ENCODE measurements around the gene SPG7.

Gene SPG7

DNA sequence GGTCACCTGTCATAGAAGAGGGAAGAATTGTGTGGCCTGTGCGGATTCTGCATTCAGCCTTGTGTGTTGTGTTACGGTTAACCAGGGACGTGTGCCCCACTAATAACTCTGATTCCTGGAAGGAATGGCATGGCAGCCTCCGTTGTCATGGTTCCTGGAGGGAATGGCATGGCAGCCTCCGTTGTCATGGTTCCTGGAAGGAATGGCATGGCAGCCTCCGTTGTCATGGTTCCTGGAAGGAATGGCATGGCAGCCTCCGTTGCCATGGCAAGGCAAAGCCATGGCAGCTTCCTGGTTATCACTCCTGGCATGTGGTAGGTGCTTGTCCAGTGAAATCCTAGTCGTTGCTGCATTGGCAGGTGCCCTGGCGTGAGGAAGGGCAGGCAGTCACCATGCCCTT lies 8.9 kb downstream of the SPG7 start:
- DNase-seq (ENCODE audit: low spot score) = no peak

DNA sequence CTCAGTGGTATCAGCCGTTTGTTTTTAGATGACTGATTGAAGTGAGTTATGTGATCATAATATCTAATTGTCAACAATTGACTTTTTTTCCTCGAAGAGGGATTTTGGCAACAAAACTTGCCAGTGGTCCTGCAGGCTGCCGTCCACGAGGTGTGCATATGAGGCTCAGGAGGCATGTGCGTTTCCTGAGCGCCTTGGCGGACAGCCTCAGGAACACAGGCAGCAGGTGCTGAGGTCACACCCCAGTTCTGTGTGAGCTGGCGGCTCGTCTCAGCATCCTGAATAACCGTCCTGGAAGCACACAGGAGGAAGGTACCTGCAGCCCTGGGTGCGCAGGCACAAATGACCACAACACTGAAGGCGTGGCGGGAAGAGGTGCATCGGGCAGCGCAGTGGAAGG lies 11.7 kb downstream of the SPG7 start:
- DNase-seq (ENCODE audit: low spot score) = no peak

DNA sequence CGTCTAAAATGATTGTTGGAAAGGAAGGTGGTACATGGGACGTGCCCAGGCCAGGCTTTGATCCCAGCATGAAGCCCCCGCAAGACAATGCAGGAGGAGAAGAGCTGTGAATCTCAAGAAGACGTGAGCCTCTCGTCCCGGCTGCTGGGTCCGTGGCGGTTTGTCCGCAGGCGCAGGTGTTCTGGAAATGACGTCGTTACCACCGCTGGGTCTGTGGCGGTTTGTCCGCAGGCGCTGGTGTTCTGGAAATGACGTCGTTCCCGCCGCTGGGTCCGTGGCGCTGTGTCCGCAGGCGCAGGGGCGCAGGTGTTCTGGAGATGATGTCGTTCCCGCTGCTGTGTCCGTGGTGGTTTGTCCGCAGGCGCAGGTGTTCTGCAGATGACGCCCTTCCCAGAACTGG lies 14.1 kb downstream of the SPG7 start:
- no peak for DNase-seq (ENCODE audit: low spot score)

DNA sequence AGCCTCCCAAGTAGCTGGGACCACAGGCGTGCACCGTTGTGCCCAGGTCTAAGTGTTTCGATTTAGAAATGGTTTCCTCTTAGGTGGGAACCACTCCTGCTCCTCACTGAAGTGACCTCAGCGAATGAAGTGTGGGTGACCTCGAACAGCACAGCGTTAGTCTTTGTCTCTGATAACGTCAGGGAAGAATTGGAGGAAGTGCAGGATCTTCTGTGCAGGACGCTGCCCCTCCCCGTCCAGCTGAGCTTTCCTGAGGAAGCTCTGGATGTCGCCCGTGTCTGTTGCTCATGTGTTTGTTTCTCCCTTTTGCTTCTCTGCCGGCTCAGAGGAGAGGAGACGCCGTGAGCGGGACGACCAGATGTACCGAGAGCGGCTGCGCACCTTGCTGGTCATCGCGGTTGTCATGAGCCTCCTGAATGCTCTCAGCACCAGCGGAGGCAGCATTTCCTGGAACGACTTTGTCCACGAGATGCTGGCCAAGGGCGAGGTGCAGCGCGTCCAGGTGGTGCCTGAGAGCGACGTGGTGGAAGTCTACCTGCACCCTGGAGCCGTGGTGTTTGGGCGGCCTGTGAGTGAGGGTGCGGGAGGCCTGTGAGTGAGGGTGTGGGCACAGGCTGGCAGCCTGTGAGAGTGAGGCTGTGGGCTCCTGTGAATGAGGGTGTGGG lies 15.6 kb downstream of the SPG7 start:
- DNase-seq (ENCODE audit: low spot score) = no peak

DNA sequence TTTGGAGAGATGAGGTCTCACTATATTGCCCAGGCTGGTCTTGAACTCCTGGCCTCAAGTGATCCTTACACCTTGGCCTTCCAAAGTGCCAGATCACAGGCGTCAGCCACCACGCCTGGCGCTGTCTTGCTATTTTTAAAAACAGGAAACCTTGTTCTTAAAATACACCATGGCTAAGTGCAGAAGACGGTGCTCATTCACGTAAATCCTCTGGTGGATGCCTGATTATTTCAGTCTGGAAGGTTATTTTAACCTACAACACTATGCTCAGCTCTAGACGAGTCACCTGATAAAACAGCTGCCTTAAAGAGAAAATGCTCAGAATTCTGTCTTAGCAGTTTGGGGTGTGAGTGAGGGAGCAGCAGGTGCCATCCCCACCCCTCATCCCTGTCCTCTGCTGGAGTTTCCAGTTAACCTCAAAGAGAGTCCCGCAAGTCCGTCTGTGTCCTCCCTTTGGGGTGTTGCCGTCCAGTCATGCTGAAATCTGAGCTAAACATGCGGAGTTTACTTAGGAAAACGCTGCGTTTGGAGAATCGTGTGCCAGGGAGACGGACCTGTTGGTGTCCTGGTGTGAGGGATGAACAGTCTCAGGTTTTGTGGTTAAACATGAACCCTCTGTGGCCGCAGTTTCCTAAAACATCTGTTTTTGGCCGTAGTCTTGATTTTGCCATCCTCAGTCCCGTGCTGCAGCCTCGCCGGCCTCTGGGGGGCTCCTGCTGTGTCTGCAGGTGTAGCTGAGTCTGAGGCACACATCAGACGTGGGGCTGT lies 17.1 kb downstream of the SPG7 start:
- no peak for DNase-seq (ENCODE audit: low spot score)

DNA sequence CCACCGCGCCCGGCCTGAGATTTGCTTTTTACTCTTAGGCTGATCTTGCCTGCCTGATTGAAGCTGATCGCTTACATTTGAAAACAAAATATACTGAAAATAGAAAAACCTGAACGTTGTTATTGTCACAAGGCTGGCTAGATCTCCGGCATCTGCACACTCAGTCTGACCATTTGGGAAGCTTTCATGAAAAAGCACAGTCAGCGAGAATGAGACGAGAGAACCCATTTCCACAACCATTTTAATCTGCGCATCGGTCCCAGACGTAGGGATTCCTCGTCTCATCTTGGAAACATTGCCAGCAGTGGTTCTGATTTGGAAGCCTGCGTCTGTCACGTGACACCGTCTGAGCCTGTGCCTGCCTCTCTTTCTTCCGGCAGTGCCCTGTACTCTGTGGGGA lies 20.9 kb downstream of the SPG7 start:
- no peak for DNase-seq (ENCODE audit: low spot score)

DNA sequence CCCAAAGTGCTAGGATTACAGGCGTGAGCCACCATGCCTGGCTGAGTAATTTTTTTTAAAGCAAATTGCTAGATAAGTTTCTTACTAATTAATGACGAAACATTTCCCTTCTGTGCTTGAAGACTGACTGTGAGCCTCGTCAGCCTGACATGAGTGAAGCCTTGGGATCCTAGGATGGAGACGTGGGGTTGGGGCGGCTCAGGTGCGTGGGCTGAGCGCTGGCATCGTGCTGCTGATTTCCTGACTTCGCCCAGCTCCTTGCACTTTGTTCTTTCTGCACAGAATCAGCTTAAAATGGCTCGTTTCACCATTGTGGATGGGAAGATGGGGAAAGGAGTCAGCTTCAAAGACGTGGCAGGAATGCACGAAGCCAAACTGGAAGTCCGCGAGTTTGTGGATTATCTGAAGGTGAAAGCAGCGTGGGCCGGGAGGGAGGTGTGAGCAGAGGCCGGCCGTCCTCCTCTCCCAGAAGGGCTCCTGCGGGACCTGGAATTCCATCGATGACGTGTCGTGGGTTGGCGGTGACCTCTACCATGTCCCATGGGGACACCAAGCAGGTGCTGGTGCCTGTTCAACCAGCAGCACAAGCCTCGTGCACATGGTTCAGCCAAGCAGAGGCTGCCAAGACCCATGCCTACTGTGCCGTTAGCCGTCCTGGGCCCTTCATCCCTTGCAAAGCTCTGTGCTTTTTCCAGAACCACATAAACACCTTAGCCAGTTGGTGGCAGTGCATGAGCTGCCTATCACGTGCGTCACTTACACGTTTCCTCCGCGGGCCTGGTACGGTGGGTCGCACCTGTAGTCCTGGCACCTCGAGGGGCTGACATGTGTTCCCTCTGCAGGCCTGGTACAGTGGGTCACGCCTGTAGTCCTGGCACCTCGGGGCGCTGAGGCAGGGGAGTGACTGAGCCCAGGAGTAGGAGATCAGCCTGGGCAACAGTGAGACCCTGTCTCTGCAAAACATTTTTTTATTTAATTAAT lies 22.5 kb downstream of the SPG7 start:
- no peak for DNase-seq (ENCODE audit: low spot score)

DNA sequence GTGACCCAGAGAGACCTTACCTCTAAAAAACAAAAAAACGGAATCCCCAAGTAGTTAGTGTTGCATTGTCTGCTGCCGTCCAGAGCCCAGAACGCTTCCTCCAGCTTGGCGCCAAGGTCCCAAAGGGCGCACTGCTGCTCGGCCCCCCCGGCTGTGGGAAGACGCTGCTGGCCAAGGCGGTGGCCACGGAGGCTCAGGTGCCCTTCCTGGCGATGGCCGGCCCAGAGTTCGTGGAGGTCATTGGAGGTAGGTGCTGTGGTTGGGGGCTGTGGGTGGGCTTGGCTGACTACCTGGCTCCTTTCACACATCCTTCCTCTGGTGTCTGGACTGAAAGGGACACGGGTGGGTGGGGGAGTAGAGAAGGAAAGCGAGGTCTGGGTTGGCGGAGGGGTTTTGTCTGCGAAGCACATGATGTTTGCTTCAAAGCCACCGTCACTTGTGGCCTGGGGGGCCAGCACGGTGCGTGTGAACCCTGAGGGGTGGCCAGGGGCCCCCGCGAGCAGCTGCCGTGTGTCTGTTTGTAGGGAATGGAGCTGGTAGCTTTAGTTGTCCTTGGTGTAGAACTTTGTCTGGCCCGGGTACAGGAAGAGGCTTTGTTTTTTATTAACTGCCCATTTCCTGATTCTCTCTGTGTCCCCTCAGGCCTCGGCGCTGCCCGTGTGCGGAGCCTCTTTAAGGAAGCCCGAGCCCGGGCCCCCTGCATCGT lies 23.8 kb downstream of the SPG7 start:
- no peak for DNase-seq (ENCODE audit: low spot score)

DNA sequence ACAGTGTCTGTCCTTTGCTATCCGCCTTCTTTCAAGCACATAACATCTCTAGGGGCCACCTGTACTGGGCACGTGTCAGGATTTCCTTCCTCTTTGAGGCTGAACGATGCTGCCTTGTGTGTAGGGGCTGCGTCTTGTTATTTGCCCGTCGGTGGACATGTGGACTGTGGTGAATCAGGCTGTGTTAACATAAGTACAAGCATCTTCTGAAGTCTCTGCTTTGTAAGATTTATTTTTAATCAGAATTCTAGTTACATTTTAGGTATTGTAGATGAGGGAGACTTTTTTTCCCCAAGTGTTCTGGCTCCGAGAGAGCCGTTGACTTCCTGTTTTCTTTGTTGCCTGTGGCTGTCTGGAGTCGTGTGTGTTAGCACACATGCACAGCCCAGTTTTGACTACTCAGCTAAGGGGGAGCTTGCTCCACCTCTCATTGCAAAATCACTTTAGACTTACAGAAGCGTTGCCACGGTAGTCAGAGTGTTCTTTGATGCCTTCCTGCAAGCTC lies 26.1 kb downstream of the SPG7 start:
- no peak for DNase-seq (ENCODE audit: low spot score)

DNA sequence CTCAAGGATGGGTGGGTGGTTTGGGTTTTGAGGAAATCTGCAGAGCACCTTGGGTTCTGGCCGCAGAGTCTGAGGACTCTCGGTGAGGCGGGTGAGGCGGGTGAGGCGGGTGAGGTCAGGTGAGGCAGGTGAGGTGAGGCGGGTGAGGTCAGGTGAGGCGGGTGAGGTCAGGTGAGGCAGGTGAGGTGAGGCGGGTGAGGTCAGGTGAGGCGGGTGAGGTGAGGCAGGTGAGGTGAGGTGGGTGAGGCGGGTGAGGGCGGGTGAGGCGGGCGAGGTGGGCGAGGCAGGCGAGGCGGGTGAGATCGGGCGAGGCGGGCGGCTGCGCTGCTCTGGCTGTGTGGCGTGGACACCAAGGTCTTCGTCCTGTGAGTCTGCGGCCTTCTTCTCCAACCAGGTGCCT lies 28.2 kb downstream of the SPG7 start:
- DNase-seq (ENCODE audit: low spot score) = no peak

DNA sequence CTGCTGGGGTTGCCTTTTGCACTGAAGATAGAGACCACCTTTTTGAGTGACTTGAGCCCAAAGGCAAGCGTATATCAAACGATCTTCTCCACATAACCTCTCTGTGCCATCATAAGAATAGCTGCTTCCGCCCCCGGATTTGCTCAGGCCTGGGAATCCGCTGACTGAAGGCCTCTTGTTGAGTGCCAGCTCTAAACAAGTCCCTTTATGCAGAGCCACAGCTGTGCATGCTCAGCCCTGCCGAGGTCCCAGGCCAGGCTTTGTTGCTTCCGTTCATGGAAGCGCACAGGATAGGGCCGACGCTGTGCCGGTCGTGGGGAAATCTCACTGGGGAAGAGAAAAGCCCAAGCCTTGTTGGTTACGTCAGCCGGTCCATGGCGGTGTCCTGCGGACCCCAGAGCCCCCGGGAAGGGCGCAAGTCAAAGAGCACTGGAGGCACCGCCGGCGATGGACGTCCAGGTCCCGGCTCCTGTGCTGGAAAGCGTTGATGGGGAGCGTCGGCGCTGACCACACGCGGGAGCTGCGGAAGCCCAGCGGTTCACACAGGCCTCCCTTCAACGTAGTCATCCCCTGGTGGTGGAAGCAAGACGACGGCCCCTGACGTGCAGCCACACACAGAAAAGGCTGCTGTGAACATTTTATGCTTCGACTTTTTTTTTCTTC lies 28.8 kb downstream of the SPG7 start:
- no peak for DNase-seq (ENCODE audit: low spot score)

DNA sequence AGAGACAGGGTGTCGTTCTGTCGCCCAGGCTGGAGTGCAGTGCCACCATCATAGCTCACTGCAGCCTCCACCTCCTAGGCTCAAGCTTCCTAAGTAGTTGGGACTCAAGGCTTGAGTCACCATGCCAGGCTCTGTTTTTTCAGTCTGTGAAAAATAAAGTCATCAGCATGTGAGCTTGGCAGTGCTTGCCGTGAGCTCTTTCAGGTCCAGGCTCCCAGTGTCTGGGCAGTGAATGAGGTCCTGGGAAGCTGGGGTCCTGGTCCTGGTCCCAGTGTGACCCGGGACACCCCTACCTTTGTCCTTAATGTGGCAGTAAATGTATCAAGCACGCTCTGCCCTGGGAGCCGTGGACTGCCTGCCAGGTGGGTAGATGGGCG lies 29.3 kb downstream of the SPG7 start:
- DNase-seq (ENCODE audit: low spot score) = no peak

DNA sequence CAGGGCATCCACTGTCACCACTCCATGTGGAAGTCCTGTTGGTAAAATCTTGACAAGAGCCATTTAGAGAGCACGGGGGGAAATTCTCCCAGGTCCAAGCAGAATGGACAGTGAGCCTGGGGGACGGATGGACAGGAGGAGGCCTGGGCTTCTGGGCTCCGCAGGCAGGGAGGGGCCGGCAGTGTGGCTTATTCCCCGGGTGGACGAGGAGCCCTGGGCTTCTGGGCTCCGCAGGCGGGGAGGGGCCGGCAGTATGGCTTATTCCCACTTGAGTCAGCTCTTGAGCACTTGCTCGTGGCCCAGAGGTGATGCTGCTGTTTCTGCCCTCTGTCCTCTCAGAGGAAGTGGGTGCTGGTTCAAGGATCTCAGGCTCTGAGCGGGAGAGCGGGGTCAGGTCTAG lies 30.1 kb downstream of the SPG7 start:
- no peak for DNase-seq (ENCODE audit: low spot score)

DNA sequence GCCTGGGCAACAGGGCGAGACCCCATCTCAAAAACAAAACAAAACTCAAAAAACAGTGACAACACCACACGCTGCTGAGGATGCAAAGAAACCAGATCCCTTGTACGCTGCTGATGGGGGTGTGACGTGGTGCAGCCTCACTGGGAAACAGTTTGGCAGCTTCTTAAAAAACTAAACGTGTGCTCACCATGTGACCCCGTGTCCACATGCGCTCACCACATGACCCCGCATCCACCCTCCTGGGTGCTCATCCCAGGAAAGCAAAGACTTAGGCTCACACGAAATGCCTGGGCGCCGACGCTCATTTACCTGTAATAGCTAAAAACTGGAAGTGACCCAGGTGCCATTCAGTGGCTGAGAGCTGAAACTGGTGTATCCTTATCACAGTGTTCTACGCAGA lies 32.4 kb downstream of the SPG7 start:
- DNase-seq (ENCODE audit: low spot score) = no peak

DNA sequence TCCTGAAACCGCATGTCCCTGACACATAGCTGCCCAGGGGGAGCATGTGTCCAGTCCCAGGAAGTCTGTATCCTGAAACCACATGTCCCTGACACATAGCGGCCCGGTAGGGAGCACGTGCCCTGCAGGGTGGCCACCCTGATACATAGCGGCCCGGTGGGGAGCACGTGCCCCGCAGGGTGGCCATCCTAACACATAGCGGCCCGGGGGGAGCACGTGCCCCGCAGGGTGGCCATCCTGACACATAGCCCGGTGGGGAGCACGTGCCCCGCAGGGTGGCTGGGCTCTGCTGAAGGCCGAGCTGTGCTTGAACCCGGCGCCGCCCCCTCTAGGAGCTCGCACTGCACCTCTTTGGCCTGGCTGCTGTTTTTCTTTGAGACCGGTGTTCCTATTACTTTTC lies 33.6 kb downstream of the SPG7 start:
- DNase-seq (ENCODE audit: low spot score) = no peak

DNA sequence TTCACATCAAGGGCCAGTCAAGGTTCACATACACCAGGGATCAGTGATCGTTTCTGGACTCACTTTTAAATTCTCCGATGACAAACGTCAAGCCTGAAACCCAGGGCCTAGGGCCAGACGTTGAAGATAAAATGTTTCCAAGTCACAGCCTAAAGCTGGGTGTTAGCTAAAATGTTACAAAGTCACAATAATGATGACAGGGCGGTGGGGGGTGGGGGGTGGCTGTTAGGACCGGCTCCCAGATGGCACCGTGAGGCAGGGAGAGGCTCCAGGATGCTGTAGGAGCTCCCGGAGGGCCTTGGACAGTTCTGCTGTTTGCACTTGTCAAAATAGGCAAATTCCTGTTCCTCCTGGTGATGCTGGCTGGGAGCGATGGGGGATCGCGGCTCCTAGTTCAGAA lies 35.9 kb downstream of the SPG7 start:
- DNase-seq (ENCODE audit: low spot score) = no peak

DNA sequence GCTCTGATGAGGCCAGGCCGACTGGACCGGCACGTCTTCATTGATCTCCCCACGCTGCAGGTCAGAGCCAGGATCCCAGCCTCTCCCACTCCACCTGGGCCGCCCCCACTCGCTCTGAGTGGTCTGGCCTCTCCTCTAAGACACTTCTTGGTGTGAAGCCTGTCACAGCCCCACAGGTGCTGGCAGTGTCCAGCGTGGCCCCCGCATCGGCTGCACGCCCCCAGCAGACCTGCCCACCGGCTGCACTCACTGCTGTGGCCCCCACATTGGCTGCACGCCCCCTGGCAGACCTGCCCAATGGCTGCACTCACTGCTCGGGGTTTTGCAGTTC lies 36.5 kb downstream of the SPG7 start:
- no peak for DNase-seq (ENCODE audit: low spot score)

DNA sequence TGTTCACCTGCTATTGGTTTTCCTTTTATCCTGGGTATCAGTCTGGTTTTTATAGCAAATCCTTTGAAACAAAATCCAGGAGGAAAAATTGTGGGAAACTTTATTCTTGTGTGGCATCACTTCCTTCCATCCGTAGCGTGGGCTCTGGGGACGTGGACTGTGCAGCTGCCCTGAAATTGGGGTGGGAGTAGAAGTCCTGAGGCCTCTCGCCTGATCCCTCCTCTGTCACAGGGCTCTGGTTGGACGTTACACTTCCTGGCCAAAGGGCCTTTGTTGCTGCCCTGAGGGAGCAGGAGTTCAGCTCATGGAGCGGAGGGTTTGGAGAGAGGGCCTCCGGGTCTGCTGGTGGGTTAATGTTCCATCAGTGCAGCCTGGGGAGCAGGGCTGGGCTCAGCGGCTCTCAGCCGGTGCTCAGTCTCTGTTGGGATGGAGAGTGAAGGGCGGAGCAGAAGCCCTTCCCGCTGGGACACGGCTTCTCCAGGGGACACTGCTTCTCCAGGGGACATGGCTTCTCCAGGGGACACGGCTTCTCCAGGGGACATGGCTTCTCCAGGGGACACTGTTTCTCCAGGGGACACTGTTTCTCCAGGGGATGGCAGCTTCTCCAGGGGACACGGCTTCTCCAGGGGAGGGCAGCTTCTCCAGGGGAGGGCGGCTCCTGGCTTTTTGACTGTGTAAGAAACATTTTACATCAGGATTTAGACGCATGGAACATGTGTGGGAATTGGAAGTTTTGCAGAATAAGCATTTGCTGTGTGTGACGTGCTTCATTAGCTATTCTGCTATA lies 37.0 kb downstream of the SPG7 start:
- no peak for DNase-seq (ENCODE audit: low spot score)

DNA sequence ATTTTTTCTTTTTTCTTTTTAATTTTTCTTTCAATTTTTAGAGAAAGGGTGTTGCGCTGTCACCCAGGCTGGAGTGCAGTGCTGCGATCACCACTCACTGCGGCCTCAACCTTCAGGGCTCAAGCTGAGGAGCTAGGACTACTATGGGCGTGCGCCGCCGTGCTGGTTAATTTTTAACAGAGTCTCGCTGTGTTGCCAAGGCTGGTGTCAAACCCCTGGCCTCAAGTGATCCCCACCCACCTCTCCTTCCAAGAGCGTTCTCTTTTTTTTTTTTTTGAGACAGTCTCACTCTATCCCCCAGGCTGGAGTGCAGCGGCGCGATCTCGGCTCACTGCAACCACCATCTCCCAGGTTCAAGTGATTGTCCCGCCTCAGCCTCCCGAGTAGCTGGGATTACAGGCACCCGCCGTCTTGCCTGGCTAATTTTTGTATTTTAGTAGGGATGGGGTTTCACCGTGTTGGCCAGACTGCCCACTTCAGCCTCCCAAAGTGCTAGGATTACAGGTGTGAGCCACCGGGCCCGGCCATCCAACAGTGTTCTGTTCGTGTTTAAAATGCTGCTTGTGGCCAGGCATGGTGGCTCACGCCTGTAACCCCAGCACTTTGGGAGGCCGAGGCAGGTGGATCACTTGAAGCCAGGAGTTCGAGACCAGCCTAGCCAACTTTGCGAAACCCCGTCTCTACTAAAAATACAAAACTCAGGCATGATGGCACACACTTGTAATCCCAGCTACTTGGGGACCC lies 37.8 kb downstream of the SPG7 start:
- no peak for DNase-seq (ENCODE audit: low spot score)

DNA sequence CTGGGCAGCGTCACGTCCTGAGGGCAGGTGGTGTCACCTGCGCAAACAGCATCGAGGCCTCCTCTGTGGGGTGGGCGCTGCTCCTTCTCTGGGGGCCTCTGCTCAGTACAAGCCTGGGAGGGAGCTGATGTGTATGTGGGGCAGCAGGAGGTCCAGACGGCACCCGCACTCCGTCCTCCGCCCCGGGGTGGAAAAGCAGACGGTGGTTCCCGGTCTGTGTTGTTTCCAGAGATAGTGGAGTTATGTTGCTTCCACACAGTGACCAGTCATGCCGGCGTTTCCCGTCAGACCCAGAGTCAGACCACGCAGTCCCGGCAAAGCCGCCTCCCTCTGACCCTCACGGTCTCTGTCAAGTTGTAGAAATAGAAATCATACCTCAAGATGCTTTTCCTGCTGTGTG lies 38.6 kb downstream of the SPG7 start:
- no peak for DNase-seq (ENCODE audit: low spot score)
